Measurements from ENCODE around the gene ARHGEF2.
A peak's percentile ranks its signal among the peaks of the same experiment; 100 is the strongest.
"Not testable (repeated sequence)": the region's sequence is repeated elsewhere in the genome, so short reads cannot be mapped to it uniquely, and the experiment has no call there.

The ARHGEF2 gene

DNA sequence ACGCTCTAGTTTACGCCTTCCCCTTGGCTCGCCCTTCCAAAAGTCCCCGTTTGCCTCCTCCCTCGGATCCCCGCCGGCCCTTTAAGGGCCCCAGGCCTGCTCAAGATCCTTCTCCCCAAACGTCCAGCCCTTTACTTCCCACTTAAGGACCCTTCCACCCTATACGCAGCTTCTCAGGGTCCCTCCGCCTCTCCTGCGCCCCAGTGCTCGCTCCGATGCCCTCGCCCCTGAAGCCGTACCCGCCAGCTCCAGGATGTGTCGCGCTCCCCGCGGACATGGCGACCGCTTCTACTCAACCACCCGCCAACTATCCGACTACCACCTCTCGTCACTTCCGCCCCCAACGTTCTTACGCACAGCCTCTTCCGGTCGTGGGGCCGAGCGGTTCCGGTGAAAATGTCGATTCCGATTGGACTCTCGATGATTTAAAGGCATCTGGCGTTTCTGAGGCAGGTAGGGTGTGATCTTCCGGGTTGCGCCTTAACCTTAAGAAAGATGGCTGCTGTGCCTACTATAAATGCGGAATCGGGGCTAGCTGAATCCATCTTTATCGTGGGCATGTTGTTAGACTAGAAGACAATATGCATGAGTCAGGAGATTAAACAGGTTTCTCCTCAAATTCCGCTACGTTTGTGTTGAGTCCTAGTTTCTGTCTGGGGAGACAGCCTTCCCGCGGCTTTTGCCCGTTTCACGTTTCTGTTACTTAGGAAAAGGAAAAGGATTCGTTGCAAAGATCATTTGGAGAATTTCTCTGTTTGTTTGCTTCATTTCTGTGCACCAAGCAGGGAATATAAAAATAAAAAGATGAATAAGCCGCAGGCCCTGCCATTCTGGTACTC, 44.0 kb downstream of the ARHGEF2 start, which contains the start of gene KHDC4:
Gene KHDC4, minus strand, starts transcription at position 317 of the 839 bp plus-strand sequence. Its CDS starts 40 bp downstream, at position 277.
- TF ChIP-seq, protein P1, sequence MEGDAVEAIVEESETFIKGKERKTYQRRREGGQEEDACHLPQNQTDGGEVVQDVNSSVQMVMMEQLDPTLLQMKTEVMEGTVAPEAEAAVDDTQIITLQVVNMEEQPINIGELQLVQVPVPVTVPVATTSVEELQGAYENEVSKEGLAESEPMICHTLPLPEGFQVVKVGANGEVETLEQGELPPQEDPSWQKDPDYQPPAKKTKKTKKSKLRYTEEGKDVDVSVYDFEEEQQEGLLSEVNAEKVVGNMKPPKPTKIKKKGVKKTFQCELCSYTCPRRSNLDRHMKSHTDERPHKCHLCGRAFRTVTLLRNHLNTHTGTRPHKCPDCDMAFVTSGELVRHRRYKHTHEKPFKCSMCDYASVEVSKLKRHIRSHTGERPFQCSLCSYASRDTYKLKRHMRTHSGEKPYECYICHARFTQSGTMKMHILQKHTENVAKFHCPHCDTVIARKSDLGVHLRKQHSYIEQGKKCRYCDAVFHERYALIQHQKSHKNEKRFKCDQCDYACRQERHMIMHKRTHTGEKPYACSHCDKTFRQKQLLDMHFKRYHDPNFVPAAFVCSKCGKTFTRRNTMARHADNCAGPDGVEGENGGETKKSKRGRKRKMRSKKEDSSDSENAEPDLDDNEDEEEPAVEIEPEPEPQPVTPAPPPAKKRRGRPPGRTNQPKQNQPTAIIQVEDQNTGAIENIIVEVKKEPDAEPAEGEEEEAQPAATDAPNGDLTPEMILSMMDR (IDR thresholded peaks at IDR 0.05; ENCODE audit: insufficient read depth, low read length, missing control alignments): peak; percentile 11
- ChIA-PET POLR2A (interaction anchor here (0.6 to 1.4 kb wide), 10 partner anchors 9 to 145 kb away, joined by 3 to 6 read pairs (median 4); no protein-coding TSS in a partner anchor), CTCF (interaction anchor here (0.9 to 4.2 kb wide), 9 partner anchors 13 to 132 kb away, joined by 3 to 60 read pairs (median 4); no protein-coding TSS in a partner anchor)
- H3K4me3 ChIP-seq (ENCODE audit: low read depth, low read length): peak within 1 kb of the TSS; percentile 90
- peak; percentile 86 for DNase-seq (ENCODE audit: low read depth, low spot score)

DNA sequence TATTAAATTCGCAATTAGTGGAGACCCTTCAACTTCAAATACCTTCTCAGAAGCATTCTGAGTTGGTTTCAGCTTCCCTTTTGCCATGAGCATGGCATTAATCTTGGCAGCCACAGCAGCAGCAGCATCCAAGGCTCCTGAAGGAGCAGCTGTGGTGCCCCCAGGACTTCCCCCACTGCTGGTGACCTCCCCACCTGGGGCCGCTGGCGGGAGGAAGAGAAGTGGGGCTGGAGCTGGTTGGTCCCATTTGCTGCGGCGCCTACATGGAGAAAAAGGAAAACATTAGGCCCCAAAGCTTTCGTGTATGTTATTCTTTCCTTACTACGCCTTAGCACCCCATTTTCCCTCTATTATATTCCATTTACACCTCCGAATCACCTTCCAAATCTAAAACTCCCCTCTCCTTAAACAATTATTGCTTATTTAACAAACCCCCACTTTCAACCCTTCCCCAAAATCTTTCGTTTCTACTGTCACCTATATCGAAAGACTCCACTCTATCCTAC, 44.7 kb downstream of the ARHGEF2 start:
- ChIA-PET CTCF (interaction anchor here (0.9 to 4.2 kb wide), 5 partner anchors 12 to 133 kb away, joined by 3 to 60 read pairs (median 5); no protein-coding TSS in a partner anchor), POLR2A (interaction anchor here (0.6 to 1.4 kb wide), 8 partner anchors 11 to 144 kb away, joined by 3 to 6 read pairs (median 4); no protein-coding TSS in a partner anchor)
- H3K4me3 ChIP-seq (ENCODE audit: low read depth, low read length): peak overlapping the region; percentile 90
- DNase-seq (ENCODE audit: low read depth, low spot score): no peak
- TF ChIP-seq, protein P1 (IDR thresholded peaks at IDR 0.05; ENCODE audit: insufficient read depth, low read length, missing control alignments): no peak

DNA sequence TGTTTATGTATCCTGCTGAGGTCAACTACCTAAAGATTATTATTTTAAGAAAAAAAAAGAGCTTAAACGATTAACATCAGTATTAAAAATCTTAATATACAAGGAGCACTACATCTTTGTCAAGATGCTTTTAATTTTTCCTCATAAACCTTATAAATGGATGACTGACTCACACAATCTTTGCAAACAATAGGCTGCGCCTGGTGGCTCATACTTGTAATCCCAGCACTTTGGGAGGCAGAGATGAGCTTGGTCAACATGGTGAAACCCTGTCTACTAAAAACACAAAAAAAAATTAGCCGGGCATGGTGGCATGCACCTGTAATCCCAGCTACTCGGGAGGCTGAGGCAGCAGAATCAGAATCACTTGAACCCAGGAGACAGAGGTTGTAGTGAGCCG, 45.9 kb downstream of the ARHGEF2 start:
- H3K4me3 ChIP-seq (ENCODE audit: low read depth, low read length): no peak overlapping the region; the same call in 1 of the 2 replicates
- no peak for DNase-seq (ENCODE audit: low read depth, low spot score)
- TF ChIP-seq, protein P1 (IDR thresholded peaks at IDR 0.05; ENCODE audit: insufficient read depth, low read length, missing control alignments): no peak
- ChIA-PET POLR2A (interaction anchor here (0.6 to 1.4 kb wide), 2 partner anchors 30 to 43 kb away, joined by 3 to 4 read pairs; no protein-coding TSS in a partner anchor), CTCF (interaction anchor here (1.0 to 4.2 kb wide), 5 partner anchors 11 to 134 kb away, joined by 4 to 60 read pairs (median 12); no protein-coding TSS in a partner anchor)

DNA sequence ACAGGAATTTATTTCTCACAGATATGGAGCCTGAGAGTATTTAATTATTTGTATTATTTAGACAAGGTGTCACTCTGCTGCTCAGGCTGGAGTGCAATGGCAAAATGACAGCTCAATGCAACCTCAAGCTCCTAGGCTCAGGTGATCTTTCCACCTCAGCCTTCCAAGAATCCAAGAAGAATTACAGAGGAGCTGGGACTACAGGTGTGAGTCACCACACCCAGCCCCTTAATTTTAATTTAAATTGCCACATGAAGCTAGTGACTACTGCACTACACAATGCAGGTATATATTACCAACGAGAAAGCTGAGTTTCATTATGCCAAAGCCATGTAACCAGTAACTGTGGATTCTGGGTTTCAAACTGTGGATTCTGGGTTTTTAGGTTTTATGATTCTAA, 46.3 kb downstream of the ARHGEF2 start:
- TF ChIP-seq, protein P1 (IDR thresholded peaks at IDR 0.05; ENCODE audit: insufficient read depth, low read length, missing control alignments): no peak
- peak overlapping the region; percentile 2; the same call in 1 of the 2 replicates for H3K4me3 ChIP-seq (ENCODE audit: low read depth, low read length)
- POLR2A ChIA-PET: interaction anchor here (0.6 to 1.4 kb wide), 4 partner anchors 13 to 52 kb away, joined by 3 to 4 read pairs (median 4); no protein-coding TSS in a partner anchor
- CTCF ChIA-PET: interaction anchor here (1.0 to 4.2 kb wide), 5 partner anchors 11 to 134 kb away, joined by 4 to 60 read pairs (median 12); no protein-coding TSS in a partner anchor
- DNase-seq (ENCODE audit: low read depth, low spot score): no peak

GRCh38 chr1:155931332-155932038, 46.9 kb downstream of the ARHGEF2 start:
- TF ChIP-seq, protein P1 (IDR thresholded peaks at IDR 0.05; ENCODE audit: insufficient read depth, low read length, missing control alignments): no peak
- no peak for DNase-seq (ENCODE audit: low read depth, low spot score)
- no peak overlapping the region for H3K4me3 ChIP-seq (ENCODE audit: low read depth, low read length)
- CTCF ChIA-PET: interaction anchor here (1.0 to 4.2 kb wide), 6 partner anchors 10 to 135 kb away, joined by 3 to 60 read pairs (median 9); no protein-coding TSS in a partner anchor
- POLR2A ChIA-PET: interaction anchor here (1.0 to 1.4 kb wide), 4 partner anchors 9 to 52 kb away, joined by 3 to 4 read pairs (median 3); no protein-coding TSS in a partner anchor

DNA sequence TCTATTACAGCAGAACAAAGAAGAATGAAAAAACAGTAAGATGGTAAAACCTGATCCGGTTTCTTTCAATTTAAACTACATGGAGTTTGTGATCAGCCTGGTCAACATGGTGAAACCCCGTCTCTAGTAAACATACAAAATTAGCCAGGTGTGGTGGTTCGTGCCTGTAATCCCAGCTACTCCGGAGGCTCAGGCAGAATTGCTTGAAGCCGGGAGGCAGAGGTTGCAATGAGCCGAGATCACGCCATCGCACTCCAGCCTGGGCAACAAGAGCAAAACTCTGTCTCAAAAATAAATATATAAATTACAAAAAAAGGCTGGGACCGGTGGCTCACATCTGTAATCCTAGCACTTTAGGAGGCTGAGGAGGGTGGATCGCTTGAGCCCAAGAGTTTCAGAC, 47.6 kb downstream of the ARHGEF2 start:
- not testable (repeated sequence) for H3K4me3 ChIP-seq (ENCODE audit: low read depth, low read length); DNase-seq (ENCODE audit: low read depth, low spot score)
- ChIA-PET POLR2A (interaction anchor here (1.0 to 1.1 kb wide), 3 partner anchors 10 to 53 kb away, joined by 3 to 4 read pairs (median 3); no protein-coding TSS in a partner anchor), CTCF (interaction anchor here (1.2 to 4.1 kb wide), 6 partner anchors 8 to 135 kb away, joined by 3 to 17 read pairs (median 5); no protein-coding TSS in a partner anchor)
